IMR-90 (cell line): ENCODE data around the gene PPP1R12B. TPM values are rescaled to one million over a fixed set of nuclear protein-coding genes. Genes with fewer than 3 reads are reported as not detected.
"Not testable (repeated sequence)": the region's sequence is repeated elsewhere in the genome, so short reads cannot be mapped to it uniquely, and the experiment has no call there.

Source experiments
- ATAC-seq: fragments of 200-7000 bp; cut with Tn5 transposase; 2 replicates; pipeline ENCODE4 v1.9.1; 2020; ENCODE audit warnings: low read depth, mild to moderate bottlenecking, moderate library complexity
- BruUV-seq: library from RNA; stranded (reverse); fragments of 400-500 nt; replicated peaks from 2 replicates; lab custom pipeline; 2021; lab: Mats Ljungman, UMichigan
- CTCF ChIA-PET: fragments of 300-600 bp; formaldehyde crosslinking; extraction: SDS; loops from one replicate; lab custom pipeline; 2021; ENCODE audit warnings: antibody characterized with exemption; lab: Yijun Ruan, JAX
- POLR2A ChIA-PET: fragments of 300-600 bp; sonication (Branson Sonifier 250); formaldehyde crosslinking; loops from one replicate; lab custom pipeline; 2022; ENCODE audit warnings: antibody characterized with exemption; ENCODE audit not compliant: unreplicated experiment; lab: Charles Lee
- DNase-seq: peaks from one replicate; pipeline ENCODE4 v3.0.0; 2013
- H2AFZ ChIP-seq: replicated peaks from 2 replicates; pipeline ENCODE3; 2013; ENCODE audit warnings: low read length, mild to moderate bottlenecking; ENCODE audit not compliant: poor library complexity
- H2AK5ac ChIP-seq: 2 replicates; pipeline ENCODE4 v1.6.1; 2013; ENCODE audit warnings: low read depth, low read length, inconsistent platforms
- H2AK9ac ChIP-seq: replicated peaks from 2 replicates; pipeline ENCODE3; 2013; ENCODE audit warnings: mild to moderate bottlenecking, low read depth, low read length, moderate library complexity; ENCODE audit not compliant: poor library complexity
- H2BK120ac ChIP-seq: 2 replicates; pipeline ENCODE4 v1.6.1; 2013; ENCODE audit warnings: low read depth, low read length, inconsistent platforms
- H2BK15ac ChIP-seq: 3 replicates; pipeline ENCODE4 v1.6.1; 2013; ENCODE audit warnings: low read depth, low read length, inconsistent platforms
- H2BK20ac ChIP-seq: 2 replicates; pipeline ENCODE4 v1.6.1; 2013; ENCODE audit warnings: low read depth, mild to moderate bottlenecking, inconsistent platforms, low read length, moderate library complexity
- H2BK5ac ChIP-seq: 2 replicates; pipeline ENCODE4 v1.6.1; 2013; ENCODE audit warnings: mild to moderate bottlenecking, low read depth, low read length, inconsistent platforms; ENCODE audit not compliant: poor library complexity, severe bottlenecking
- H3K14ac ChIP-seq: replicated peaks from 2 replicates; pipeline ENCODE4 v1.6.1; 2013; ENCODE audit warnings: low read depth, low read length, inconsistent platforms
- H3K18ac ChIP-seq: 2 replicates; pipeline ENCODE4 v1.6.1; 2013; ENCODE audit warnings: low read depth, low read length, control low read depth
- H3K23ac ChIP-seq: 2 replicates; pipeline ENCODE4 v1.6.1; 2013; ENCODE audit warnings: low read depth, low read length, inconsistent platforms
- H3K27ac ChIP-seq: 2 replicates; pipeline ENCODE4 v1.5.1; 2013; ENCODE audit warnings: mild to moderate bottlenecking, control low read depth, low read length; ENCODE audit not compliant: insufficient read depth
- H3K27me3 ChIP-seq: 2 replicates; pipeline ENCODE4 v1.6.1; 2013; ENCODE audit warnings: low read length; ENCODE audit not compliant: control insufficient read depth, insufficient read depth
- H3K36me3 ChIP-seq: 2 replicates; pipeline ENCODE4 v1.6.1; 2013; ENCODE audit warnings: low read length, mixed read lengths; ENCODE audit not compliant: control insufficient read depth, insufficient read depth
- H3K4ac ChIP-seq: 2 replicates; pipeline ENCODE4 v1.6.1; 2013; ENCODE audit warnings: low read depth, low read length, inconsistent platforms
- H3K4me1 ChIP-seq: 2 replicates; pipeline ENCODE4 v1.6.1; 2013; ENCODE audit warnings: low read length, mixed read lengths; ENCODE audit not compliant: control insufficient read depth, insufficient read depth
- H3K4me2 ChIP-seq: 2 replicates; pipeline ENCODE4 v1.6.1; 2013; ENCODE audit warnings: low read depth, mild to moderate bottlenecking, control low read depth, low read length, moderate library complexity
- H3K4me3 ChIP-seq: 2 replicates; pipeline ENCODE4 v1.5.1; 2013; ENCODE audit warnings: low read depth, mild to moderate bottlenecking, control low read depth, low read length, moderate library complexity; ENCODE audit not compliant: insufficient read depth
- H3K56ac ChIP-seq: 2 replicates; pipeline ENCODE4 v1.6.1; 2013; ENCODE audit warnings: low read length, inconsistent platforms; ENCODE audit not compliant: insufficient read depth; ENCODE audit errors: extremely low read depth
- H3K79me1 ChIP-seq, 2 experiments: 2 replicates each; pipeline ENCODE4 v1.6.1; 2013; ENCODE audit warnings: low read length in 2 of 2, inconsistent platforms in 1 of 2, low read depth in 1 of 2
- H3K9ac ChIP-seq: 2 replicates; pipeline ENCODE4 v1.6.1; 2013; ENCODE audit warnings: low read depth, low read length, control low read depth
- H3K9me1 ChIP-seq: 2 replicates; pipeline ENCODE4 v1.6.1; 2013; ENCODE audit warnings: low read length, inconsistent platforms; ENCODE audit not compliant: insufficient read depth
- H3K9me3 ChIP-seq: 2 replicates; pipeline ENCODE4 v1.6.1; 2013; ENCODE audit warnings: low read length; ENCODE audit not compliant: control insufficient read depth, insufficient read depth
- H4K20me1 ChIP-seq: 2 replicates; pipeline ENCODE4 v1.6.1; 2013; ENCODE audit warnings: low read length, inconsistent platforms; ENCODE audit not compliant: insufficient read depth
- H4K5ac ChIP-seq: 2 replicates; pipeline ENCODE4 v1.6.1; 2013; ENCODE audit warnings: mild to moderate bottlenecking, low read depth, low read length, control low read depth
- H4K8ac ChIP-seq, 2 experiments: 2 replicates each; pipeline ENCODE4 v1.6.1; 2013; ENCODE audit warnings: low read depth in 2 of 2, low read length in 2 of 2, control low read depth in 1 of 2, inconsistent platforms in 1 of 2
- H4K91ac ChIP-seq: 2 replicates; pipeline ENCODE4 v1.6.1; 2013; ENCODE audit warnings: low read depth, low read length, inconsistent platforms; ENCODE audit not compliant: insufficient read depth
- WGBS, 2 experiments: methylation state at CpG; one replicate each; pipeline versions ENCODE4 v1.1.5 to v1.1.7; 2013; ENCODE audit warnings: missing lambda C conversion rate in 2 of 2; ENCODE audit not compliant: insufficient read length in 1 of 2; ENCODE audit errors: extremely low coverage in 2 of 2; 5-methylcytosine and 5-hydroxymethylcytosine counted together
- dilution Hi-C: fragments of 300-500 bp; cut with HindIII; formaldehyde crosslinking; loops from one replicate; pipeline ENCODE4 v1.14.3; 2018; ENCODE audit warnings: low sequenced_read_pairs; ENCODE audit not compliant: unreplicated experiment
- in situ Hi-C: fragments of 300-500 bp; cut with MboI; formaldehyde crosslinking; loops from 3 replicates; pipeline ENCODE4 v1.14.3; 2019; ENCODE audit warnings: low sequenced_read_pairs, inconsistent platforms, mixed read lengths
- intact Hi-C: fragments of 100-400 bp; cut with micrococcal nuclease; formaldehyde crosslinking; loops from 2 replicates; pipeline ENCODE4 v1.10.0; 2022
- polyA plus RNA-seq, 3 experiments: library from polyadenylated mRNA; depleted of rRNA; stranded (reverse); fragments of >200 nt; gene quantifications; 2 replicates each; pipeline ENCODE4 v1.2.3, GENCODE V29; 2012; ENCODE audit warnings: low replicate concordance in 1 of 3
- total RNA-seq: library from RNA; depleted of rRNA; stranded (reverse); fragments of >200 nt; gene quantifications from 2 replicates; pipeline ENCODE4 v1.2.3, GENCODE V29; 2012

PPP1R12B gene
- total and polyA plus RNA-seq, 2 of the 4 experiments (the other 2 are of a cell fraction): 8.5 to 12.0 TPM

GRCh38 chr1:202398439-202398838 lies 49.9 kb downstream of the PPP1R12B start:
- H2AFZ ChIP-seq, H2BK120ac ChIP-seq, DNase-seq, H3K23ac ChIP-seq, H3K36me3 ChIP-seq, H4K8ac ChIP-seq, H3K4ac ChIP-seq, H3K4me2 ChIP-seq, H2AK9ac ChIP-seq, H4K20me1 ChIP-seq, intact Hi-C loops, H3K9me1 ChIP-seq, BruUV-seq, CTCF ChIA-PET, H2BK5ac ChIP-seq, H4K5ac ChIP-seq, H3K9me3 ChIP-seq, POLR2A ChIA-PET, H3K4me3 ChIP-seq, H3K9ac ChIP-seq, H2AK5ac ChIP-seq, H2BK20ac ChIP-seq, H3K18ac ChIP-seq, H3K27ac ChIP-seq, H3K27me3 ChIP-seq, H3K56ac ChIP-seq, ATAC-seq, in situ Hi-C loops, H3K14ac ChIP-seq, dilution Hi-C loops, H4K91ac ChIP-seq, H3K4me1 ChIP-seq, H2BK15ac ChIP-seq: not testable (repeated sequence)
- H3K79me1 ChIP-seq: peaks cover 3 to 13% of the 10 kb centered on the region in 2 experiments; a peak in 2 of 4 replicates
- WGBS, 2 experiments: no CpG with 5 or more reads among the region's 1 CpG

GRCh38 chr1:202401771-202402170 lies 53.3 kb downstream of the PPP1R12B start:
- H2BK20ac ChIP-seq, H4K5ac ChIP-seq, H3K79me1 ChIP-seq, H3K9me3 ChIP-seq, H2BK120ac ChIP-seq, H3K14ac ChIP-seq, dilution Hi-C loops, H3K4ac ChIP-seq, H2BK15ac ChIP-seq, H4K91ac ChIP-seq, H3K4me3 ChIP-seq, H4K20me1 ChIP-seq, H2BK5ac ChIP-seq, ATAC-seq, BruUV-seq, H2AK9ac ChIP-seq, H3K18ac ChIP-seq, H2AK5ac ChIP-seq, H3K27me3 ChIP-seq, in situ Hi-C loops, H3K4me2 ChIP-seq, H3K4me1 ChIP-seq, DNase-seq, H3K56ac ChIP-seq, intact Hi-C loops, H3K23ac ChIP-seq, H3K27ac ChIP-seq, H3K9me1 ChIP-seq, H4K8ac ChIP-seq, H3K36me3 ChIP-seq, H3K9ac ChIP-seq, H2AFZ ChIP-seq: not testable (repeated sequence)
- ChIA-PET CTCF (interaction anchor here (0.6 to 0.7 kb wide), 2 partner anchors 9 to 60 kb away, joined by 4 to 5 read pairs; partner anchors contain the start of gene UBE2T), POLR2A (interaction anchor here (0.6 kb wide), 1 partner anchor 81 kb away, joined by 4 read pairs; no protein-coding TSS in a partner anchor)
- no CpG with 5 or more reads among the region's 1 CpG for WGBS, 2 experiments
